GM23248 (cell line): ENCODE measurements around the gene WDFY1. TPM values are rescaled to one million over a fixed set of nuclear protein-coding genes. Genes with fewer than 3 reads are reported as not detected.

ENCODE experiments used
- DNase-seq: peaks from one replicate; pipeline ENCODE4 v3.0.0-alpha.2; 2015
- H2AFZ ChIP-seq: fragments of 200-600 bp; sonication (generic); 2 replicates; pipeline ENCODE4 v1.6.1; 2016; ENCODE audit warnings: antibody characterized with exemption
- H3F3A ChIP-seq: fragments of 200-600 bp; sonication (generic); 2 replicates; pipeline ENCODE4 v1.6.1; 2016; ENCODE audit warnings: mild to moderate bottlenecking, antibody characterized with exemption, mixed run types; ENCODE audit not compliant: insufficient read depth
- H3K27ac ChIP-seq: fragments of 200-600 bp; sonication (generic); 2 replicates; pipeline ENCODE4 v1.5.1; 2016; ENCODE audit warnings: mild to moderate bottlenecking
- H3K27me3 ChIP-seq: fragments of 200-600 bp; sonication (generic); replicated peaks from 2 replicates; pipeline ENCODE4 v1.6.1; 2016; ENCODE audit warnings: mild to moderate bottlenecking; ENCODE audit not compliant: insufficient read depth
- H3K36me3 ChIP-seq: fragments of 200-600 bp; sonication (generic); 2 replicates; pipeline ENCODE4 v1.6.1; 2016; ENCODE audit warnings: low read depth, mild to moderate bottlenecking
- H3K4me1 ChIP-seq: fragments of 200-600 bp; sonication (generic); 2 replicates; pipeline ENCODE4 v1.6.1; 2016; ENCODE audit warnings: mild to moderate bottlenecking; ENCODE audit not compliant: insufficient read depth
- H3K4me2 ChIP-seq: fragments of 200-600 bp; sonication (generic); one replicate; pipeline ENCODE4 v1.6.1; 2016; ENCODE audit warnings: mild to moderate bottlenecking; ENCODE audit not compliant: unreplicated experiment
- H3K4me3 ChIP-seq: fragments of 200-600 bp; sonication (generic); 2 replicates; pipeline ENCODE4 v1.5.1; 2016; ENCODE audit warnings: mild to moderate bottlenecking
- H3K79me2 ChIP-seq: fragments of 200-600 bp; sonication (generic); 2 replicates; pipeline ENCODE4 v1.6.1; 2016; ENCODE audit warnings: mild to moderate bottlenecking; ENCODE audit not compliant: insufficient read depth
- H3K9ac ChIP-seq: fragments of 200-600 bp; sonication (generic); 2 replicates; pipeline ENCODE4 v1.6.1; 2016; ENCODE audit warnings: mild to moderate bottlenecking
- H3K9me2 ChIP-seq: fragments of 200-600 bp; sonication (generic); 2 replicates; pipeline ENCODE4 v1.6.1; 2016; ENCODE audit warnings: mixed run types, mild to moderate bottlenecking, moderate library complexity; ENCODE audit not compliant: insufficient read depth
- H3K9me3 ChIP-seq: fragments of 200-600 bp; sonication (generic); one replicate; pipeline ENCODE4 v1.6.1; 2017; ENCODE audit warnings: low read depth
- H4K20me1 ChIP-seq: fragments of 200-600 bp; sonication (generic); 2 replicates; pipeline ENCODE4 v1.6.0; 2016; ENCODE audit not compliant: insufficient read depth
- EZH2 ChIP-seq: fragments of 200-600 bp; sonication (generic); IDR thresholded peaks from 2 replicates; pipeline ENCODE4 v1.6.1; 2018; ENCODE audit warnings: antibody characterized with exemption, mild to moderate bottlenecking; ENCODE audit not compliant: insufficient read depth, poor library complexity, severe bottlenecking
- EZH2phosphoT487 ChIP-seq: fragments of 200-600 bp; sonication (generic); IDR thresholded peaks from 2 replicates; pipeline ENCODE4 v1.6.1; 2018; ENCODE audit warnings: antibody characterized with exemption, moderate library complexity, mild to moderate bottlenecking, low read depth; ENCODE audit not compliant: insufficient read depth
- WGBS, 2 experiments: methylation state at CpG; one replicate each; pipeline ENCODE4 v1.1.6; 2015 to 2017; ENCODE audit warnings: low lambda C conversion rate in 2 of 2, low coverage in 1 of 2; ENCODE audit errors: missing lambda C conversion rate in 2 of 2; 5-methylcytosine and 5-hydroxymethylcytosine counted together
- in situ Hi-C: fragments of 300-500 bp; cut with MboI; formaldehyde crosslinking; loops from 2 replicates; pipeline ENCODE4 v1.15.0; 2020
- polyA plus RNA-seq: library from polyadenylated mRNA; unstranded; fragments of >200 nt; fragmentation: Nextera tagmentation; extraction: Ambion mirVana; gene quantifications from 2 replicates; pipeline ENCODE4 v1.2.1, GENCODE V29; 2016
- total RNA-seq: library from RNA; depleted of rRNA; stranded (reverse); fragments of >200 nt; shearing (Covaris generic); gene quantifications from 2 replicates; pipeline ENCODE4 v1.2.3, GENCODE V29; 2014

The WDFY1 gene
- total and polyA plus RNA-seq, 2 experiments from 2014 or later, result 65.1 to 81.2 TPM

- peaks cover 97% of the 10 kb centered on the region for H3F3A ChIP-seq
- DNase-seq, result no peak
- 0 out of 2 replicates have a peak overlapping the region, but pooled peaks have one; percentile 2 for H3K27ac ChIP-seq
- H3K4me3 ChIP-seq, result no peak overlapping the region
- H3K27me3 ChIP-seq, result no peaks in the 10 kb centered on the region
- no peaks in the 10 kb centered on the region for H3K9me2 ChIP-seq
- no peak overlapping the region for H3K4me2 ChIP-seq
- H2AFZ ChIP-seq, result no peak overlapping the region
- 79% methylated on average over 3 of the region's 3 CpGs for WGBS, 2 experiments
- peaks cover 35% of the 10 kb centered on the region for H3K79me2 ChIP-seq
- no peak for TF ChIP-seq EZH2
- TF ChIP-seq EZH2phosphoT487, result no peak
- H3K4me1 ChIP-seq, result 0 out of 2 replicates have a peak, but pooled peaks cover 7% of the 10 kb centered on the region
- in situ Hi-C loops, result loop anchor here (10.0 kb wide), 1 partner anchor 295 kb away; no protein-coding TSS in a partner anchor
- H4K20me1 ChIP-seq, result no peaks in the 10 kb centered on the region
- no peak overlapping the region for H3K9ac ChIP-seq
- H3K36me3 ChIP-seq, result peaks cover 96% of the 10 kb centered on the region
- H3K9me3 ChIP-seq, result no peaks in the 10 kb centered on the region
Measured at GRCh38 chr2:223989856-223990232, 44.7 kb upstream of the WDFY1 start.

- H4K20me1 ChIP-seq, result no peaks in the 10 kb centered on the region
- H3F3A ChIP-seq, result peaks cover 97% of the 10 kb centered on the region
- H3K4me2 ChIP-seq, result no peak overlapping the region
- H3K36me3 ChIP-seq, result peaks cover 96% of the 10 kb centered on the region
- peaks cover 30% of the 10 kb centered on the region for H3K79me2 ChIP-seq
- no peak overlapping the region for H3K4me3 ChIP-seq
- no peaks in the 10 kb centered on the region for H3K27me3 ChIP-seq
- H2AFZ ChIP-seq, result no peak overlapping the region
- H3K9ac ChIP-seq, result no peak overlapping the region
- 96 to 97% methylated on average over 10 of the region's 10 CpGs for WGBS, 2 experiments
- in situ Hi-C loops, result no loop called here
- DNase-seq, result no peak
- 0 out of 2 replicates have a peak, but pooled peaks cover 5% of the 10 kb centered on the region for H3K4me1 ChIP-seq
- H3K9me2 ChIP-seq, result no peaks in the 10 kb centered on the region
- H3K9me3 ChIP-seq, result no peaks in the 10 kb centered on the region
- TF ChIP-seq EZH2 (no peak), EZH2phosphoT487 (no peak)
- 0 out of 2 replicates have a peak overlapping the region, but pooled peaks have one; percentile 2 for H3K27ac ChIP-seq
Measured at GRCh38 chr2:223989206-223989855, 44.2 kb upstream of the WDFY1 start.

- Histone ChIP-seq H3K4me2 (no peak overlapping the region), H3F3A (peaks cover 100% of the 10 kb centered on the region), H3K4me3 (no peak overlapping the region), H3K36me3 (peaks cover 98% of the 10 kb centered on the region), H3K9me2 (no peaks in the 10 kb centered on the region), H2AFZ (no peak overlapping the region), H3K27ac (peak overlapping the region; percentile 30; the same call in 1 of the 2 replicates), H4K20me1 (no peaks in the 10 kb centered on the region), H3K9ac (no peak overlapping the region), H3K4me1 (peaks cover 13% of the 10 kb centered on the region), H3K79me2 (no peaks in the 10 kb centered on the region), H3K27me3 (no peaks in the 10 kb centered on the region), H3K9me3 (no peaks in the 10 kb centered on the region)
- 94 to 95% methylated on average over 1 of the region's 1 CpG for WGBS, 2 experiments
- no peak for DNase-seq
- in situ Hi-C loops, result no loop called here
- no peak for TF ChIP-seq EZH2
- TF ChIP-seq EZH2phosphoT487, result no peak
Measured at GRCh38 chr2:223981241-223981640, 36.1 kb upstream of the WDFY1 start.

GRCh38 chr2:223980803-223981202 lies 35.7 kb upstream of the WDFY1 start:
- peaks cover 16% of the 10 kb centered on the region for H3K4me1 ChIP-seq
- H3K4me3 ChIP-seq, result no peak overlapping the region
- no peak for TF ChIP-seq EZH2phosphoT487
- peak overlapping the region; percentile 30; the same call in 1 of the 2 replicates for H3K27ac ChIP-seq
- peaks cover 100% of the 10 kb centered on the region for H3F3A ChIP-seq
- in situ Hi-C loops, result no loop called here
- H3K9me2 ChIP-seq, result no peaks in the 10 kb centered on the region
- no peak overlapping the region for H2AFZ ChIP-seq
- no peaks in the 10 kb centered on the region for H3K79me2 ChIP-seq
- no peak for DNase-seq
- H4K20me1 ChIP-seq, result no peaks in the 10 kb centered on the region
- H3K9me3 ChIP-seq, result no peaks in the 10 kb centered on the region
- no peaks in the 10 kb centered on the region for H3K27me3 ChIP-seq
- no peak overlapping the region for H3K4me2 ChIP-seq
- peaks cover 98% of the 10 kb centered on the region for H3K36me3 ChIP-seq
- WGBS, 2 experiments, result 95 to 96% methylated on average over 4 of the region's 4 CpGs
- H3K9ac ChIP-seq, result no peak overlapping the region

- Histone ChIP-seq H3K4me1 (peaks cover 16% of the 10 kb centered on the region), H3K27ac (peak overlapping the region; percentile 30), H2AFZ (no peak overlapping the region), H3F3A (peaks cover 100% of the 10 kb centered on the region), H3K4me3 (no peak overlapping the region), H3K4me2 (no peak overlapping the region), H3K27me3 (no peaks in the 10 kb centered on the region), H4K20me1 (no peaks in the 10 kb centered on the region), H3K36me3 (peaks cover 98% of the 10 kb centered on the region), H3K9me3 (no peaks in the 10 kb centered on the region), H3K9ac (no peak overlapping the region), H3K9me2 (no peaks in the 10 kb centered on the region), H3K79me2 (no peaks in the 10 kb centered on the region)
- no peak for DNase-seq
- TF ChIP-seq EZH2phosphoT487 (no peak), EZH2 (no peak)
- in situ Hi-C loops, result no loop called here
- WGBS, 2 experiments, result 79 to 94% methylated on average over 1 of the region's 1 CpG
Measured at GRCh38 chr2:223980397-223980735, 35.2 kb upstream of the WDFY1 start.
